ENCODE measurements around the gene FAM219B.

DNA sequence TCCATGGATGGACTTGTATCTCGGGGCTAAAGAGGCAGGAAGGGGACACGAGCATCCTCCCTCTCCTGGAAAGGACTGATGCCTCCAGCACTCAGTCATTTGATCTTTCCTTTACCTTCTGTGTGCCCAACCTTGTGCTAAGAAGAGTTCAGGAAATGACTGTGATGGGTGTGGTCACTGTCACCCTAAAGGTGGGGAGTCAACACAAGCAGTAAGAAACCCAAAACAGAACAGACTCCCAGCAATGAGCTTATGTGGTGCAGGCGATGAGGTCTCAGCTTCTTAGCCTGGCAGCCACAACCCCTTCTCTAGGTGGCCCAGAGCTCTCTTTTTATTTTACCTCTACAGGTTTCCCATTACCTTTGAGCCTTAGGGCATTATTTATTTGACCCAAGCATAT is 13.0 kb downstream of the FAM219B start:
- TF ChIP-seq, protein P1, sequence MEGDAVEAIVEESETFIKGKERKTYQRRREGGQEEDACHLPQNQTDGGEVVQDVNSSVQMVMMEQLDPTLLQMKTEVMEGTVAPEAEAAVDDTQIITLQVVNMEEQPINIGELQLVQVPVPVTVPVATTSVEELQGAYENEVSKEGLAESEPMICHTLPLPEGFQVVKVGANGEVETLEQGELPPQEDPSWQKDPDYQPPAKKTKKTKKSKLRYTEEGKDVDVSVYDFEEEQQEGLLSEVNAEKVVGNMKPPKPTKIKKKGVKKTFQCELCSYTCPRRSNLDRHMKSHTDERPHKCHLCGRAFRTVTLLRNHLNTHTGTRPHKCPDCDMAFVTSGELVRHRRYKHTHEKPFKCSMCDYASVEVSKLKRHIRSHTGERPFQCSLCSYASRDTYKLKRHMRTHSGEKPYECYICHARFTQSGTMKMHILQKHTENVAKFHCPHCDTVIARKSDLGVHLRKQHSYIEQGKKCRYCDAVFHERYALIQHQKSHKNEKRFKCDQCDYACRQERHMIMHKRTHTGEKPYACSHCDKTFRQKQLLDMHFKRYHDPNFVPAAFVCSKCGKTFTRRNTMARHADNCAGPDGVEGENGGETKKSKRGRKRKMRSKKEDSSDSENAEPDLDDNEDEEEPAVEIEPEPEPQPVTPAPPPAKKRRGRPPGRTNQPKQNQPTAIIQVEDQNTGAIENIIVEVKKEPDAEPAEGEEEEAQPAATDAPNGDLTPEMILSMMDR (IDR thresholded peaks at IDR 0.05) = no peak
- no peak for TF ChIP-seq ZFX (IDR thresholded peaks at IDR 0.05; ENCODE audit: borderline replicate concordance)

Measured in 22Rv1 (cell line).